HepG2 (cell line): ENCODE data around the gene KRT10. TPM values are rescaled to one million over a fixed set of nuclear protein-coding genes. Genes with fewer than 3 reads are reported as not detected.

Experiments
- ATAC-seq: fragments of 200-7000 bp; cut with Tn5 transposase; 3 replicates; pipeline ENCODE4 v1.9.1; 2020; ENCODE audit warnings: mild to moderate bottlenecking, moderate library complexity
- BruUV-seq: library from RNA; stranded (reverse); fragments of 400-500 nt; replicated peaks from 2 replicates; lab custom pipeline; 2021; lab: Mats Ljungman, UMichigan
- CTCF ChIA-PET: fragments of 300-600 bp; formaldehyde crosslinking; extraction: SDS; loops from one replicate; lab custom pipeline; 2021; ENCODE audit warnings: low total read pairs, inconsistent platforms, low intra/inter-chr PET ratio; lab: Yijun Ruan, JAX
- POLR2A ChIA-PET: fragments of 350-600 bp; sonication (Branson Sonifier 250); formaldehyde crosslinking; loops from one replicate; lab custom pipeline; 2020; ENCODE audit warnings: antibody characterized with exemption, inconsistent platforms; lab: Yijun Ruan, JAX
- DNase-seq: peaks from one replicate; pipeline ENCODE4 v3.0.0-alpha.2; 2015; ENCODE audit warnings: low spot score
- FAIRE-seq: peaks from 3 replicates; lab custom pipeline; 2011; peaks lifted over from hg19 to GRCh38; lab: Jason Lieb, UNC
- H2AFZ ChIP-seq: one replicate; pipeline ENCODE4 v1.6.1; 2011; ENCODE audit warnings: low read length, inconsistent platforms
- H3K27ac ChIP-seq: fragments of 300-600 bp; 3 replicates; pipeline ENCODE4 v1.8.0; 2011; ENCODE audit warnings: mixed run types, mild to moderate bottlenecking, mixed read lengths, low read length, inconsistent platforms; ENCODE audit not compliant: insufficient read depth; ENCODE audit errors: extremely low read length
- H3K27me3 ChIP-seq, 2 experiments: fragments of 200-600 bp in 1 of 2; 2 replicates in 1 of 2; 3 replicates in 1 of 2; pipeline versions ENCODE4 v1.6.0 to v1.8.0; 2011; ENCODE audit warnings: low read length in 2 of 2, mild to moderate bottlenecking in 2 of 2, moderate library complexity in 2 of 2, inconsistent platforms in 1 of 2; ENCODE audit not compliant: insufficient read depth in 2 of 2, control insufficient read depth in 1 of 2
- H3K36me3 ChIP-seq, 2 experiments: fragments of 200-600 bp in 1 of 2; replicated peaks in 1 of 2; 2 replicates in 1 of 2; 3 replicates in 1 of 2; pipeline versions ENCODE4 v1.5.1 to v1.8.0; 2011; ENCODE audit warnings: low read length in 2 of 2, inconsistent platforms in 1 of 2; ENCODE audit not compliant: insufficient read depth in 2 of 2, control insufficient read depth in 1 of 2
- H3K4me1 ChIP-seq: 2 replicates; pipeline ENCODE4 v1.5.1; 2012; ENCODE audit warnings: low read length, inconsistent platforms; ENCODE audit not compliant: insufficient read depth
- H3K4me2 ChIP-seq: 2 replicates; pipeline ENCODE4 v1.6.0; 2011; ENCODE audit warnings: low read depth, low read length, inconsistent platforms
- H3K4me3 ChIP-seq, 3 experiments: fragments of 200-600 bp in 1 of 3; sonication (generic), shearing (Covaris generic) in 1 of 3; replicated peaks in 1 of 3; 2 replicates each; pipeline ENCODE4 v1.5.1; 2011 to 2016; ENCODE audit warnings: low read length in 3 of 3, inconsistent platforms in 2 of 3, low read depth in 2 of 3, mild to moderate bottlenecking in 2 of 3, control low read depth in 1 of 3, mixed read lengths in 1 of 3; ENCODE audit not compliant: insufficient read depth in 1 of 3
- H3K79me2 ChIP-seq: one replicate; pipeline ENCODE4 v1.6.1; 2011; ENCODE audit warnings: low read length, inconsistent platforms; ENCODE audit not compliant: insufficient read depth
- H3K9ac ChIP-seq: 2 replicates; pipeline ENCODE4 v1.6.0; 2011; ENCODE audit warnings: mild to moderate bottlenecking, low read depth, low read length, inconsistent platforms; ENCODE audit not compliant: insufficient read depth
- H3K9me3 ChIP-seq: 2 replicates; pipeline ENCODE4 v1.5.1; 2012; ENCODE audit warnings: mild to moderate bottlenecking, low read length
- H4K20me1 ChIP-seq: 2 replicates; pipeline ENCODE4 v1.6.0; 2011; ENCODE audit warnings: inconsistent platforms, mild to moderate bottlenecking, low read length, moderate library complexity; ENCODE audit not compliant: insufficient read depth
- BHLHE40 ChIP-seq: IDR thresholded peaks from 2 replicates; pipeline ENCODE4 v1.6.1; 2011; ENCODE audit warnings: low read length, improper control_type of control experiment
- ELF4 ChIP-seq: sonication (generic); formaldehyde crosslinking; IDR thresholded peaks from 2 replicates; pipeline ENCODE4 v1.5.0; 2020; ENCODE audit warnings: missing genetic modification reagents, mild to moderate bottlenecking, moderate library complexity, borderline replicate concordance
- ISX ChIP-seq: sonication (generic); formaldehyde crosslinking; conservative IDR thresholded peaks from 2 replicates; pipeline ENCODE4 v1.5.0; 2020; ENCODE audit warnings: missing genetic modification reagents
- SOX5 ChIP-seq: IDR thresholded peaks from 2 replicates; pipeline ENCODE4 v1.6.1; 2016; ENCODE audit warnings: borderline replicate concordance
- THAP7 ChIP-seq: sonication (generic); formaldehyde crosslinking; IDR thresholded peaks from 2 replicates; pipeline ENCODE4 v1.8.1; 2023; ENCODE audit warnings: mild to moderate bottlenecking, missing genetic modification reagents
- ZBTB43 ChIP-seq: sonication (generic); formaldehyde crosslinking; conservative IDR thresholded peaks from 2 replicates; pipeline ENCODE4 v1.4.0; 2020; ENCODE audit warnings: missing genetic modification reagents
- ZMYM4 ChIP-seq: sonication (generic); formaldehyde crosslinking; IDR thresholded peaks from 2 replicates; pipeline ENCODE4 v1.8.1; 2023; ENCODE audit warnings: mild to moderate bottlenecking, missing genetic modification reagents
- ZNF354B ChIP-seq: sonication (generic); formaldehyde crosslinking; IDR thresholded peaks from 2 replicates; pipeline ENCODE4 v1.8.0; 2022; ENCODE audit warnings: mild to moderate bottlenecking, missing genetic modification reagents
- ZNF496 ChIP-seq: sonication (generic); formaldehyde crosslinking; IDR thresholded peaks from 2 replicates; pipeline ENCODE4 v1.8.1; 2023; ENCODE audit warnings: mild to moderate bottlenecking, moderate library complexity, missing genetic modification reagents; ENCODE audit not compliant: insufficient replicate concordance
- ZNF562 ChIP-seq: sonication (generic); formaldehyde crosslinking; IDR thresholded peaks from 2 replicates; pipeline ENCODE4 v1.8.0; 2022; ENCODE audit warnings: missing genetic modification reagents, borderline replicate concordance
- WGBS: methylation state at CpG from one replicate; pipeline ENCODE4 v1.1.6; 2017; ENCODE audit warnings: low lambda C conversion rate; 5-methylcytosine and 5-hydroxymethylcytosine counted together
- in situ Hi-C: cut with HindIII; loops from 2 replicates; pipeline ENCODE4 v1.10.0; 2017; ENCODE audit warnings: low pct_unique_long_range_greater_than_20kb; ENCODE audit not compliant: extremely low pct_ligation_motif_present
- intact Hi-C: fragments of 100-400 bp; cut with micrococcal nuclease; formaldehyde crosslinking; loops from one replicate; pipeline ENCODE4 v1.10.0; 2022; ENCODE audit not compliant: unreplicated experiment
- polyA plus RNA-seq, 8 experiments: library from polyadenylated mRNA; depleted of rRNA in 3 of 8; stranded (reverse) in 7 of 8; unstranded in 1 of 8; fragments of >200 nt; fragmentation: Illumina TruSeq in 4 of 8; extraction: Trizol in 4 of 8; gene quantifications; 2 replicates each; pipeline versions ENCODE4 v1.2.1 to v1.2.3, GENCODE V29; 2011 to 2016; ENCODE audit warnings: low read depth in 4 of 8, missing spikeins in 1 of 8, mixed read lengths in 1 of 8; ENCODE audit not compliant: insufficient read depth in 1 of 8
- total RNA-seq, 5 experiments: library from RNA; depleted of rRNA; stranded (reverse); fragments of >200 nt; fragmentation: Illumina TruSeq; extraction: Trizol; gene quantifications; 2 replicates each; pipeline ENCODE4 v1.2.3, GENCODE V29; 2016; ENCODE audit warnings: low read depth in 1 of 5

KRT10 gene
- total and polyA plus RNA-seq, 2 of the 13 experiments (the other 11 are each of a cell fraction or from before 2014, with no cell fraction given): 25.1 to 27.5 TPM

- DNase-seq (no peak), ATAC-seq (no peak), FAIRE-seq (no peak)
- Histone ChIP-seq H3K36me3 (peaks cover 4 to 7% of the 10 kb centered on the region in 2 experiments; a peak in 4 of 5 replicates), H3K27me3 (no peaks in the 10 kb centered on the region; a peak in 1 of 5 replicates), H3K9ac (peak overlapping the region; percentile 87; the same call in 1 of the 2 replicates), H3K79me2 (peaks cover 22% of the 10 kb centered on the region), H3K4me2 (peak overlapping the region; percentile 83), H3K27ac (no peak overlapping the region), H3K4me1 (peaks cover 33% of the 10 kb centered on the region), H3K4me3 (peak overlapping the region in 2 of 3 experiments; percentile 74 to 93; a peak in 4 of 6 replicates), H3K9me3 (no peaks in the 10 kb centered on the region), H4K20me1 (no peaks in the 10 kb centered on the region), H2AFZ (no peak overlapping the region)
- intact Hi-C loops: no loop called here
- ChIA-PET POLR2A (interaction anchor here (1.4 to 2.4 kb wide), 3 partner anchors 16 to 869 kb away, joined by 4 to 24 read pairs (median 9); partner anchors contain the start of gene EIF1), CTCF (no interaction called here)
- 94% methylated on average over 9 of the region's 9 CpGs for WGBS
- in situ Hi-C loops: no loop called here
- TF ChIP-seq ELF4 (0 out of 2 replicates have a peak, but pooled peaks have one; percentile 9), ZMYM4 (CRISPR knock-in tag) (no peak)
- BruUV-seq: no TSS peak
Observed at GRCh38 chr17:40820228-40820838, 2.1 kb downstream of the KRT10 start.

- no peaks in the 10 kb centered on the region; a peak in 1 of 5 replicates for H3K27me3 ChIP-seq
- BruUV-seq: TSS peak; percentile 93
- in situ Hi-C loops: no loop called here
- 13% methylated on average over 9 of the region's 9 CpGs for WGBS
- H3K9me3 ChIP-seq: no peaks in the 10 kb centered on the region
- no peaks in the 10 kb centered on the region for H4K20me1 ChIP-seq
- peaks cover 4 to 7% of the 10 kb centered on the region in 2 experiments; a peak in 4 of 5 replicates for H3K36me3 ChIP-seq
- FAIRE-seq (no peak), DNase-seq (peak; percentile 28), ATAC-seq (peak; percentile 62)
- CTCF ChIA-PET: no interaction called here
- H3K27ac ChIP-seq: peak overlapping the region; percentile 82
- peak overlapping the region; percentile 83 for H3K4me2 ChIP-seq
- peak overlapping the region; percentile 74 to 93 (median 81) for H3K4me3 ChIP-seq
- intact Hi-C loops: no loop called here
- POLR2A ChIA-PET: interaction anchor here (1.1 to 2.4 kb wide), 14 partner anchors 13 to 872 kb away, joined by 3 to 24 read pairs (median 5); partner anchors contain the start of genes EIF1, KRT19 and SMARCE1
- peaks cover 33% of the 10 kb centered on the region for H3K4me1 ChIP-seq
- peak overlapping the region; percentile 64 for H2AFZ ChIP-seq
- H3K79me2 ChIP-seq: peaks cover 20% of the 10 kb centered on the region
- peak overlapping the region; percentile 87 for H3K9ac ChIP-seq
- TF ChIP-seq SOX5 (no peak), ISX (CRISPR knock-in tag) (0 out of 2 replicates have a peak, but pooled peaks have one; percentile 46), THAP7 (CRISPR knock-in tag) (no peak), BHLHE40 (no peak), ZNF354B (CRISPR knock-in tag) (no peak), ZNF562 (no peak), ZBTB43 (CRISPR knock-in tag) (no peak), ZNF496 (CRISPR knock-in tag) (no peak)
Observed at GRCh38 chr17:40819528-40820125, 2.8 kb downstream of the KRT10 start.
